ENCODE measurements around the gene PTPRD.

Gene PTPRD

DNA sequence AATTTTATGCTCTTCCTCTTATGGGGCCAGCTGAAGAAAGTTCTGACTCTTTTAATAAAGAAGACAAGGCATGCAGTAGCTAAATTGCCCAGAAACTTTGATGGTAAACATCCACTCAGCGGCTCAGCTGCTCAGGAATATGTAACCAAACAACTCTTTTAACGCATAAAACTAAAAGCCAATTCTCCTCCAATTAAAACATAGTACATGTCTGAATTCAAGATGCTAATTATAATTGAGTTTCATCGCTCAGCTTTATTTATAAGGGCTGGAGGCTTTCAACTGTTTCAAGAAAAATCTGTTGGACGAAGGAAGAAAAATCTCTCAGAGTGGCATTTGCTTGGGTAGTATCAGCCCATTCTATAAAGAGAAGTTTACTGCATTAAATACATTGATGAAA is 359.5 kb downstream of the PTPRD start:
- DNase-seq (ENCODE audit: low spot score): no peak
- in situ Hi-C loops (cut with MboI; ENCODE audit: low pct_unique_long_range_greater_than_20kb, low sequenced_read_pairs, unreplicated experiment): no loop called here
- TF ChIP-seq, protein P1, sequence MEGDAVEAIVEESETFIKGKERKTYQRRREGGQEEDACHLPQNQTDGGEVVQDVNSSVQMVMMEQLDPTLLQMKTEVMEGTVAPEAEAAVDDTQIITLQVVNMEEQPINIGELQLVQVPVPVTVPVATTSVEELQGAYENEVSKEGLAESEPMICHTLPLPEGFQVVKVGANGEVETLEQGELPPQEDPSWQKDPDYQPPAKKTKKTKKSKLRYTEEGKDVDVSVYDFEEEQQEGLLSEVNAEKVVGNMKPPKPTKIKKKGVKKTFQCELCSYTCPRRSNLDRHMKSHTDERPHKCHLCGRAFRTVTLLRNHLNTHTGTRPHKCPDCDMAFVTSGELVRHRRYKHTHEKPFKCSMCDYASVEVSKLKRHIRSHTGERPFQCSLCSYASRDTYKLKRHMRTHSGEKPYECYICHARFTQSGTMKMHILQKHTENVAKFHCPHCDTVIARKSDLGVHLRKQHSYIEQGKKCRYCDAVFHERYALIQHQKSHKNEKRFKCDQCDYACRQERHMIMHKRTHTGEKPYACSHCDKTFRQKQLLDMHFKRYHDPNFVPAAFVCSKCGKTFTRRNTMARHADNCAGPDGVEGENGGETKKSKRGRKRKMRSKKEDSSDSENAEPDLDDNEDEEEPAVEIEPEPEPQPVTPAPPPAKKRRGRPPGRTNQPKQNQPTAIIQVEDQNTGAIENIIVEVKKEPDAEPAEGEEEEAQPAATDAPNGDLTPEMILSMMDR (IDR thresholded peaks at IDR 0.05; ENCODE audit: extremely low read depth, insufficient read depth, missing control alignments): no peak

DNA sequence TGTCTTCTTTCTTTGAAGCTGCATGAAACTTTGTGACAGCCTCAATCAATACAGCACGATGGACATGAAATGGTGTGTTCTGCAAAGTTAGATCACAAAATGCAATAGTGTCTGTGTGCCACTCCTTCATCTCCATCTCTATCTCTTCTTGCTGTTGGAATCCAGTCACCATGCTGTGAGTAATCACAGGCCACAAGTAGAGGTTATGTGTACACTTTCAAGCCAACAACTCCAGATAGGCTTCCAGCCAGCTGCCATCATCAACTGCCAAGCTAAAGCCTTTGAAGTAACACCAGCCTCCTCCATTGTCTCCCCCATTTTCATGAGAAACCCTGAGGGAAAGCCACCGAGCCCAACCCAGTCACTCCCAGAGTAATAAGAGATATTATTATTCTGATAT is 360.6 kb downstream of the PTPRD start:
- in situ Hi-C loops (cut with MboI; ENCODE audit: low pct_unique_long_range_greater_than_20kb, low sequenced_read_pairs, unreplicated experiment): no loop called here
- DNase-seq (ENCODE audit: low spot score): no peak
- TF ChIP-seq, protein P1 (IDR thresholded peaks at IDR 0.05; ENCODE audit: extremely low read depth, insufficient read depth, missing control alignments): no peak

- DNase-seq (ENCODE audit: low spot score): no peak
- in situ Hi-C loops (cut with MboI; ENCODE audit: low pct_unique_long_range_greater_than_20kb, low sequenced_read_pairs, unreplicated experiment): no loop called here
- TF ChIP-seq, protein P1 (IDR thresholded peaks at IDR 0.05; ENCODE audit: extremely low read depth, insufficient read depth, missing control alignments): no peak
Measured at GRCh38 chr9:10251490-10251889, 361.3 kb downstream of the PTPRD start.

GRCh38 chr9:10250219-10250618 is 362.6 kb downstream of the PTPRD start:
- TF ChIP-seq, protein P1 (IDR thresholded peaks at IDR 0.05; ENCODE audit: extremely low read depth, insufficient read depth, missing control alignments): no peak
- no peak for DNase-seq (ENCODE audit: low spot score)
- in situ Hi-C loops (cut with MboI; ENCODE audit: low pct_unique_long_range_greater_than_20kb, low sequenced_read_pairs, unreplicated experiment): no loop called here

DNA sequence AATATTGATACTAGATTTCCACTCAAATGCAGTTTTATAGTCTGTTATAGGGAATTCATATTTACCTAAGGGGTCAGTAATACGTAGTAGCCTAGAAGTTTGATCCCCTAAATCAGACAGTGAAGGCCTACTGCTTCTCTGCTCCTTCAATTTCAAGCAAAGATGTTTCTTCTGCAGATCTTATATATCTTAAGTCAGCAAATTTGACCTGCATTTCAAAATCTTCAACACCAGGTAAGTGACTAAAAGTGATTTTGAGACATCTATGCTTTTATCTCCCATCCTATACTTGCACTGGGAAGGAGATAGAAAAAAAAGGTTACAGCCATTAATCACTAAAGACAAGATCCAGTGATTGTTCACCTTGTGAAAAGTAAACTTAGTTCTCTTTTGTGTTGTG is 363.9 kb downstream of the PTPRD start:
- no peak for DNase-seq (ENCODE audit: low spot score)
- in situ Hi-C loops (cut with MboI; ENCODE audit: low pct_unique_long_range_greater_than_20kb, low sequenced_read_pairs, unreplicated experiment): no loop called here
- TF ChIP-seq, protein P1 (IDR thresholded peaks at IDR 0.05; ENCODE audit: extremely low read depth, insufficient read depth, missing control alignments): no peak

- no peak for DNase-seq (ENCODE audit: low spot score)
- TF ChIP-seq, protein P1 (IDR thresholded peaks at IDR 0.05; ENCODE audit: extremely low read depth, insufficient read depth, missing control alignments): no peak
Measured at GRCh38 chr9:10242255-10242654, 370.5 kb downstream of the PTPRD start.

DNA sequence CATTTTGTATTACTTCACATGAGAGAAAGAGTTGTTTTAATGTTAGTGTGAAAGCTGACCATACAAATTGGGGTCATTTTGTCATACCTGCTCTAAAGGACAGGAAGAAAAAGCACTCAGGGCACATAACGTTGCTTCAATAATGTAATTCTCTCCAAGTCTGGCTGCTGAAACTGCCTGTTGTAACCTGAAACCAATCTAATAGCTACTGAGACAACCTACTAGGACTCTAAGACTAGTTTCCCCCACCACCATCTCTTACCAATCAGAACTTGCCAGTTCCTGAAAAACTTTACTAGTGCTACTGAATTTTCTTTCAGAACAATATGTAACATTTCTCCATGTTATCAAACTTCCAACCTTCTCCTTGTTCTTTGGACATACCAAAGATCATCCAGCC is 374.7 kb downstream of the PTPRD start:
- TF ChIP-seq, protein P1 (IDR thresholded peaks at IDR 0.05; ENCODE audit: extremely low read depth, insufficient read depth, missing control alignments): no peak
- DNase-seq (ENCODE audit: low spot score): no peak
- in situ Hi-C loops (cut with MboI; ENCODE audit: low pct_unique_long_range_greater_than_20kb, low sequenced_read_pairs, unreplicated experiment): no loop called here

More at GRCh38 chr9:10242255-10242654, 370.5 kb downstream of the PTPRD start:
- in situ Hi-C loops (cut with MboI; ENCODE audit: low pct_unique_long_range_greater_than_20kb, low sequenced_read_pairs, unreplicated experiment): no loop called here

Data from GM13977 (cell line).